Cerebellar cortex (tissue), 1 donor: ENCODE results near the gene TK1.
"Not testable (repeated sequence)": the region's sequence is repeated elsewhere in the genome, so short reads cannot be mapped to it uniquely, and the experiment has no call there.

Experiments
- DNase-seq: peaks from one replicate; pipeline ENCODE4 v3.0.0-alpha.2; 2015; ENCODE audit warnings: low spot score

The TK1 gene, protein sequence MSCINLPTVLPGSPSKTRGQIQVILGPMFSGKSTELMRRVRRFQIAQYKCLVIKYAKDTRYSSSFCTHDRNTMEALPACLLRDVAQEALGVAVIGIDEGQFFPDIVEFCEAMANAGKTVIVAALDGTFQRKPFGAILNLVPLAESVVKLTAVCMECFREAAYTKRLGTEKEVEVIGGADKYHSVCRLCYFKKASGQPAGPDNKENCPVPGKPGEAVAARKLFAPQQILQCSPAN

DNA sequence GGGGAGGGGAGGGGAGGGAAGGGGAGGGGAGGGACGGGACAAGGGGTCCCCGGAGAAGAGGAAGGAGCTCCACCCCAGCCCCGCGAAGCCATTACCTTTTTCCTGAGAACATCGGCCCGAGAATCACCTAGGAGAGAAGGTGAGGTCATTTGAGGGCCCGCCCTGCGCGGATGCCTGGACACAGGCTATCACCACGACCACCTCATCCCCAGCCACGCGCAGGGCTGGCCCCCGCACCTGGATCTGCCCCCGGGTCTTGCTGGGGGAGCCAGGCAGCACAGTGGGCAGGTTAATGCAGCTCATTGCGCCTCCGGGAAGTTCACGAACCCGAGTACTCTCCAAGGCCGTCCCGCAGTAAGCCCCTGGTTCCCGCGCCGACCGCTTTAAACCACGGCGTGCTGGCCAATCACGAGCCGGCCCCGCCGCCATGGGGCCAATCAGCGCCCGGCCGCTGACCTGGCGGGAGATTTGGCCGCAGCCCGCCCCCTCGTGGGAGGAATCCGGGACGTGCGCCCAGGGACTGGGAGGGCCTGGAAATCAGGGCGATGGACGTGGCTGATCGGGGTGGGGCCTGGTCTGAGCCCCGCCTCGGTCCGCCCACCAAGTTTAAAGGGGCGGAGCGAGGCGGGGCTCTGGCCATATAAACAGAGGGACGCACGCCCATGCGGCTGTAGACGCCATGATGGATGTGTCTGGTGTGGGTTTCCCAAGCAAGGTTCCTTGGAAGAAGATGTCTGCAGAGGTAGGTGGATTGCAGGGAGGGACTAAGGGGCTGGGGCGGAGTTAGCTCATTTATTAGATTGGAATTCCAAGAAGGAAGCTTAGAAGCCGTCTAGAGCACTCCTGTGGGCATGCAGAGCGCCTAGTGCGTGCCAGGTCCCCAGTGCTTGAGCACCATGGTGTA is at the start of gene TK1, which contains the start of gene AFMID:
TK1 (minus strand) TSS at position 361 of the 904 bp plus-strand sequence; CDS start at position 303, 58 bp downstream.
AFMID (plus strand) TSS at position 671 of the 904 bp plus-strand sequence; CDS start at position 680, 9 bp downstream.
- peak; percentile 99 for DNase-seq

DNA sequence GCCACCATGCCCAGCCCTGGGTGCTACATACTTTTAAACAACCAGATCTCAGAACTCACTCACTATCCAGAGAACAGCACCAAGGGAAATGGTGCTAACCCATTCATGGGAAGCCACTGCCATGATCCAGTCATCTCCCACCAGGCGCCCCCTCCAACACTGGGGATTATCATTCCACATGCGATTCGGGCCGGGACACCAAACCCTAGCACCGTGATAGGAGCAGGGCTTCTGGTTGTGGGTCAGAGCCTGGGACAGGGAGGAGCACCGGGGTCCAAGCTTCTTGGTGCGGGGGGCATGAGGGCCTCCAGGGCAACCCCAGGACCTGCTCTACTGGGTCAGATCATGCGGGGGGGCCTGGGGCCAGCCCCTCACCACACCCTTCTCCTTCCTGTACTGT is 49.0 kb upstream of the TK1 start:
- DNase-seq, result no peak

DNA sequence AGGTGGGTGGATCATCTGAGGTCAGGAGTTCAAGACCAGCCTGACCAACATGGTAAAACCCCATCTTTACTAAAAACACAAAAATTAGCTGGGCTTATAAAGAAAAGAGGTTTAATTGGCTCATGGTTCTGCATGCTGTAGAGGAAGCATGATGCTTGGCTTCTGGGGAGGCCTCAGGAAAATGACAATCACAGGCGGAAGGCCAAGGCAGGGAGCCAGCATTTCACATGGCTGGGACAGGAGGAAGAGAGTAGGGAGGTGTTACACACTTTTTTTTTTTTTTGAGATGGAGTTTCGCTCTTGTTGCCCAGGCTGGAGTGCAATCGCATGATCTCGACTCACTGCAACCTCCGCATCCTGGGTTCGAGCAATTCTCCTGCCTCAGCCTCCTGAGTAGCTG is 48.2 kb upstream of the TK1 start:
- not testable (repeated sequence) for DNase-seq

DNA sequence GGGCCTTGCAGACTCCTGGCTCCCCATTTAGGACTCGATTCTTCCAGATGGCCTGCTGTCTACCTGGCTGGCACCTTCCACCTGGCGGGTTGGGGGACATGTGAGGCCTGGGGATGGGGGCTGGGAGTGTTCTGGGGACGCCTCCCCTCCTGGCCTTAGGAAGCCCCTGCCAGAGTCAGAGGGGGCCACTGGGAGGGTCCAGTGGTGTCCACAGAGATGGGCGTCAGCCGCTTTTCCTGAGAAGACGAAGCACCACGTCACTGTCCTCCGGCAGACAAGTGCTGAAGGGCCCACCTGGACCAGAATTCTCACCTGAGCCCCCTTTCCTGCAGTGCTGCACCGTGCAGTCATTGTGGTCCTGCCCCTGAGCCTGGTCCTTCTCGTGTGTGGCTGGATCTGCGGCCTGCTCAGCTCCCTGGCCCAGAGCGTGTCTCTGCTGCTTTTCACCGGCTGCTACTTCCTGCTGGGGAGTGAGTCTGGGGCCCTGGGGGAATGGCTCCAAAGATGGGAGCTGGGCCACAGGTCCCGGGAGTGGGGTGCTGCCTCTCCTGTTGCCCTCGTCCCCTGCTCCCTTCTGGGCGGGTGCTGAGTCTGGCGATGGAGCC is 47.5 kb upstream of the TK1 start:
- no peak for DNase-seq

DNA sequence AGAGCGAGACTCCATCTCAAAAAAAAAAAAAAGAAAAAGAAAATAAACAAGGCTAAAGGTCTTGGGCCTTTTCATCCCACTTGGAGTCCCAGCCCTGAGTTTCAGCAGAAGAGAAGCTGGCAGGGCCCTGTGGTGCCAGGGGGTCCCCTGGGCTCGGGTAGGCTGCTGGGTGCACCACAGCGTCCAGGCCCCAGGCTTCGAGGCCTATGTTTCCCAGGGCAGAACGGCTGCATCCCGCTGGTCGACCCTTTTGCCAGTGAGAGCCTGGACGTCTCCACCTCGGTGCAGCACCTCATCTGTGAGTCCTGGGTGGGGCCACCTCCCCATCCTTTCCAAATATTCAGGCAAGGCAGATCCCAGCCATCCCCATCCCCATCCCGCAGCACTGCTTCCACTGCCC is 46.8 kb upstream of the TK1 start:
- DNase-seq, result no peak

DNA sequence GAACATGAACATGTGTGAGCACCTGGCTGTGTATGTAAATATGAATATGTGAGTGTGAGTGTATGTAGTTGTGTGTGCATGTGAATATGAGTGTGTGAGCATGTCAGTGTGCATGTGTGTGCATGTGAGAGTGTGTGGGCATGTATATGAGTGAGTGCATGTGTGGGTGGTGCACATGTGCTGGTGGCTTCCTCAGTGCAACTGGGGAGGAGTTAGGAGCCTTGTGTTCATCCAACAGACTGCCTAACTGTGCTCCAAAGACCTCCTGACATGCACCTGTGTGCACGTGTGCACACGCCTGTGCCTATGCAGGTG is 46.0 kb upstream of the TK1 start:
- DNase-seq, result no peak

DNA sequence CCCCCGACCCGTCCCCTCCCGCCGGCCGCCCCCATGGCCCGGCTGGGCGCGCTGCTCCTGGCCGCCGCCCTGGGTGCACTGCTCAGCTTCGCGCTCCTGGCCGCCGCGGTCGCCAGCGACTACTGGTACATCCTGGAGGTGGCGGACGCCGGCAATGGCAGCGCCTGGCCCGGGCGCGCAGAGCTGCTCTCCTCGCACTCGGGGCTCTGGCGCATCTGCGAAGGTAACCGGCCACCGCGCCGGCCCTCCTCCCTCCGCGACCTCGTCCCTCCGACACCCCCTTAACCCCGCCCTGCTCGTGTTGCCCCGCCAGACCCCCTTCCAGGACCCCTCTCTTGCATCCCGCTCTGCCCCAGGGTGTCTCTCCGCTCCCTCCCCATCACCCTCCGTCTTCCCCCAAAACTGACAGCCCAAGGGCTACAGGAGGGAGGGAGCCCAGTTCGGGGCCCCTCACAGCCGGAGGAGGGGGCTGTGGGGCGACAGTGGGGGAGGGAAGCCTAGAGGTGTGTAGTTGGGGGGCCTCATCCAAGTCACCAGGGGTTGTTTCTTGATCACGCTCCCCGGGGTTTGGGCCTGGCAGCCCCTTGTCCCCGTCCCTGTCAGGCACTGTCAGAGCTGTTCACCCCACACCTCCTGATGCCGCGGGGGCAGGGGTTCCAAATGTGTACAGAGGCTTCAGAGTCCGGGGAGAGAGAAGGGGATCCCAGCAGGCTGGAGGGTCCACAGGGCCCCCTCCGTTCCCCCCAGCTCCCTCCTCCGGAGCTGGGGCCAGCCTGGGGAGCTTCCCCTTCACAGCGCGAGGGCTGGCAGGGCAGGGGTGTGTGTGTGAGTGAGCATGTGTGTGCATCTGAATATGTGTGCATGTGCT is 45.4 kb upstream of the TK1 start:
- DNase-seq, result no peak

DNA sequence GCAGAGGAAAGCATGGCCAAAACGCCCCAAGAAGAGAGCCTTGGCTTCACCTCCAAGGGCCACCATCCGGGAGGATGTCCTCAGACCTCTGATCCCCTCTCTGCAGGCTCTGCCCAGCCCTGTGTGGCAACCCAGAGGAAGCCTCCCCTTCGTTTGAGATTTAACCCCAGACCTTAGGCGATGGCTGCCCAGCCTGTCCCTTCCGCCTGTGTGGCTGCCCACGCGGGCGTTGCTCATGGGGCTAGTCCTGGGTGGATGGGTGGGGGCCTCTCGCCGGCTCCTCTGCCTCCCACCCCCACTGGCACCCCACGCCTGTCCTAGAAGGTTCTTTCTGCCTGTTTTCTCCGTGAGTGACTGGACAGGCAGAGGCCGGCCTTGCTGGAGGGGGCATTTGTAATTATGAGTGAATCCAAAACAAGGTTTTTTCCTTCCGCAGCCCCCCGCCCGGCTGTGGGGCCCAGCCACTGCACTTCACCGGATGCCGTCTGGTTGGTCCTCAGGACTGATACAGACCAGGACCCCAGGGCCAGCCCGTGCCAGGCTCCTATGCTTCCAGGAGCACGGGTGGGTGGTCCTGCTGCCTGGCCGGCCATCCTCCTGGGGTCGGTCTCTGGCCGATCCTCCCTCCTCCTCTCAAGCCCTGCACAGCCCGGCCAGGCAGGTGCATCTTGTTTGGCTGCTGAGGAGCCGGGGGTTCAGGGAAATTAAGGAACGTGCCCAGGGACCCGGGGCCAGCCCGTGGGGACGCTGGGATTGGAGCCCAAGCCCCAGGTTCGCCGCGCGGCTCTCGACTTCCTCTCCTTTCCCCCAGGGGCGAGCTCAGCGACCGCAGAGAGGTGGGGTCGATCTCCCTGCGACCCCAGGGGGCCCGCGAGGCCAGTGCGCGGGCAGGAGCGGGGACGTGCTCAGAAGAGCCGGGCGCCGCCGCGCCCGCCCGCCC is 44.4 kb upstream of the TK1 start, which contains the start of gene TMEM235:
TMEM235 (plus strand) TSS at position 636 of the 940 bp plus-strand sequence. CDS start 393 bp downstream, outside the sequence.
- DNase-seq, result no peak

DNA sequence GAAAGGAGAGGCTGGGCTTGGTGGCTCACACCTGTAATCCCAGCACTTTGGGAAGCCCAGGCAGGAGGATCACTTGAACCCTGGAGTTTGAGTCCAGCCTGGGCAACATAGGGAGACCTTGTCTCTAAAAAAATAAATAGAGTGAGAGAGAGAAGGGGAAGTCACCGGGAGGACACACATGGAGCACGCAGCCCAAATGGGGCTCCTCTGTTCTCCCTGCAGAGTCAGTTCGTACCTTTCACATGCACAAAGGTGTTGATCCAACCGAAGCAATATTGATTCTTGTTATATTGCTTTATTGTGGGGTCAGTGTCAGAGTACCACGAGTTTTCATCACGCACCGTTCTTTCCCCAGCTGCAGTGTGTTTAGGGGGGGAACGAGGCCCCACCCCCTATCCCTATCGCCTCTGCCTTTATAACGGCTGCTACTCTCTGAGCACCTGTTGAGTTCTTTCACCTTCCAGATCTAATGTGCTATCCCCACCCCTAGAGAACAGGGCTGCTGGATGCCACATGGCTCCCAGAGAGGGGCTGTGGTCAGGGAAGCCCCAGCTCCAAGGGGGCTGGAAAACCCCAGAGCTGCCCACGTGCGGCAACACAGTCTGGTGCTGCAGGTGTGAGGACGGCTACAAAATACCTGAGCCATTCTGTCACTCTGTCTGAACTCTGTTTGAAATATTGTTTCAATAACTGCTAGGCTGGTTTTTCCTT is 43.6 kb upstream of the TK1 start:
- no peak for DNase-seq

DNA sequence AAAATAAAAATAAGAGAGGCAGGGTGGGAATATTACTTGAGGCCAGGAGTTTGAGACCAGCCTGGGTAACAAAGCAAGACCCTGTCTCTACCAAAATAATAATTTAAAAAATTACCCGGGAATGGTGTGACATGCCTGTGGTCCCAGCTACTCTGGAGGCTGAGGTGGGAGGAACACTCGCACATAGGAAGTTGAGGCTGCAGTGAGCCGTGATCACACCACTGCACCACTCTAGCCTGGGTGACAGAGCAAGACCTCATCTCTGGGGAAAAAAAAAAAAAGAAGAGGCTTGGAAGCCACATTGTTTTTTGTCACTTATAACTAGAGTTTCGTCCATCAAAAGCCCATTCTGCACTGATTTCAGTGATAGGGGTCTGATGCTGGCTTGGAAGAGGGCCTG is 41.3 kb upstream of the TK1 start:
- no peak for DNase-seq

DNA sequence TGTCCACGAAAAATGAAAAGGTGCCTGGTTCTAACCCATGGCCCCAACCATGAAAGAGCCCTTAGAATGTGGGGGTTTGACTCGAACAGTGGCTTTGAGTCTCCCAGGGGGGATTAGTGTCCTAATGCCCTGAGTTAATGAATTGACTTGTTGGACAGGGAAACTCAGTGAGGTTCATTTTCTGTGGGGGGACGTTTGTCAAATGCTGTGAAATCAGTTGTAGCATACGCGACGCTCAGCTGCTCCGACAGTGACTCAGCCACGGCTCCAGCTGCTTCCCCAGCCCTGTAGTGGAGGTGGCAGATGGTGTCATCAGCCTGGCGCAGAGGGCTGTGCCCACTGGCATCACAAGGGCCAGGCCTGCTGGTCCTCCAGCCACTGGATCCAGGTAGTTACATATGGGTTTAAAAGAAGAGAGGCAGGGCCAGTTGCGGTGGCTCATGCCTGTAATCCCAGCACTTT is 40.6 kb upstream of the TK1 start:
- DNase-seq, result no peak

DNA sequence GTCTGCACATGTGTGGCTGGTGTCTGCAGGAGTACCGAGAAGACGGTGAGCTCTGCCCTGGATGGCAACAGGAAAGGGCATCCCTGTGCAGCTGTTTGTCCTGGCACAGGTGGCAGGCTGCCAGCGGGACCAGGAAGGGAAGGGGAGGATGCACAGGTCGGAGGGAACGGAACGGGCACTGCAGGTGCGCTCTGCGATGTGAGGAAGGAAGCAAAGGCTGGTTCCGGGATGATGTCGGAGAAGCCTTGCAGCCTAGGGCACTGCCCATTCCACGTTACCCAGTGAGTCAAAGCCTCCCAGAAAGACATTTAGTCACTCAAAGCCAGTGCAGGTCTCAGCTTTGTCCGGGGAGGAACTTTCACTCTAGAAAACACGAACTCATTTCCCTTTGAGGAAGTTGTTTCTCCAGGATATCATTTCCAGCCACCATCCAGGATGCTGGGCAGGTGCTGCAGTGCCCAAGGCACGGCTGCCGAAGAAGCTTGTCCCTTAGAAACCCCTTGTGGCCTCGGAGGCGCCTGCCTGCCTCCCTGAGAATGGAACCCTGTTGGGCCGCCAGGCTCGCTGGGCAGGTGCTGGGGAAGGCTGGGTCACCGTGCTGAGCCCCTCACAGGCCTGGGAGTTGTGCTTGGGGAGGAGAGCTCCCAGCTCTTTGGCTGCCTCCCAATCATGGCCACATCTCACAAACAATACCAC is 40.1 kb upstream of the TK1 start:
- DNase-seq, result no peak

DNA sequence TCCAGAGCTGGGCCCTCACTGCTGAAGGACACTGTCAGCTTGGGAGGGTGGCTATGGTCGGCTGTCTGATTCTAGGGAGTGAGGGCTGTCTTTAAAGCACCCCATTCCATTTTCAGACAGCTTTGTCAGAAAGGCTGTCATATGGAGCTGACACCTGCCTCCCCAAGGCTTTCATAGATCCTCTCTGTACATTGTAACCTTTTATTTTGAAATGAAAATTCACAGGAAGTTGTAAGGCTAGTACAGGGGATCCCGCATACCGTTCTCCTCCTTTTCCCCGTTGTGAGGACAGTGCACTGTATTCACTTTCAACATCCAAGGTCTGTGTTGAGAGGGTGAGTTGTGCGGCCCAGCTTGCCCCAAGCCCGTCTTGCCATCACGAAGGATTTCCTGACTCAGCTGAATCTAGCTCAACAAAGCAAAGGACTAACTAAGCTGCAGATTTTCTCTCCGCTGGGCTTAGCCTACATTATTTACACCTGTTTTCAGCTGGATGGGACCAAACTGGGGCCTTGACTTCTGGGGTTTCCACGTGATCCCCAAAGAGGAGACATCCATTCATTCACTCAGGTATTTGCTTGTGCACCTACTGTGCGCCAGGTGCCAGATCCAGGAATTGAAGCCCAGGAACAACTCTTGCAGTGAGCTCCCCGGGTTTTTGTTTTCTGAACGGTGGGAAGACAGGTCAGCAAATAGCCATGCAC is 39.4 kb upstream of the TK1 start:
- DNase-seq, result peak; percentile 37

DNA sequence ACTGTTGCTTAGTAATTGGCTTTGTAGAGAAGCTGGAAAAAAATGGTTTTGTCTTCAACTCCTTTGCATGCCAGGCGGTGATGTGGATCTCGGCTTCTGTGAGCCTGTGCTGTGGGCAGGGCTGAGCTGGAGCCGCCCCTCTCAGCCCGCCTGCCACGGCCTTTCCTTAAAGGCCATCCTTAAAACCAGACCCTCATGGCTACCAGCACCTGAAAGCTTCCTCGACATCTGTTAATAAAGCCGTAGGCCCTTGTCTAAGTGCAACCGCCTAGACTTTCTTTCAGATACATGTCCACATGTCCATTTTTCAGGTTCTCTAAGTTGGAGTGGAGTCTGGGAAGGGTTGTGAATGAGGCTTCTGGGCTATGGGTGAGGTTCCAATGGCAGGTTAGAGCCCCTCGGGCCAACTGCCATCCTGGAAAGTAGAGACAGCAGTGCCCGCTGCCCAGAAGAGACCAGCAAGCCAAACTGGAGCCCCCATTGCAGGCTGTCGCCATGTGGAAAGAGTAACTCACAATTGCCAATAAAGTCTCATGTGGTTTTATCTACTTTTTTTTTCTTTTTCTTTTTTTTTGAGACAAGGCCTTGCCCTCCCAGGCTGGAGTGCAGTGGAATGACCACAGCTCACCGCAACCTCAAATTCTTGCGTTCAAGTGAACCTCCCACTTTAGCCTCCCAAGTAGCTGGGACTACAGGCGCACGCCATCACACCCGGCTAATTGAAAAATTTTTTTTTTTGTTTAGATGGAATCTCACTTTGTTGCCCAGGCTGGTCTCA is 38.4 kb upstream of the TK1 start:
- DNase-seq, result no peak

DNA sequence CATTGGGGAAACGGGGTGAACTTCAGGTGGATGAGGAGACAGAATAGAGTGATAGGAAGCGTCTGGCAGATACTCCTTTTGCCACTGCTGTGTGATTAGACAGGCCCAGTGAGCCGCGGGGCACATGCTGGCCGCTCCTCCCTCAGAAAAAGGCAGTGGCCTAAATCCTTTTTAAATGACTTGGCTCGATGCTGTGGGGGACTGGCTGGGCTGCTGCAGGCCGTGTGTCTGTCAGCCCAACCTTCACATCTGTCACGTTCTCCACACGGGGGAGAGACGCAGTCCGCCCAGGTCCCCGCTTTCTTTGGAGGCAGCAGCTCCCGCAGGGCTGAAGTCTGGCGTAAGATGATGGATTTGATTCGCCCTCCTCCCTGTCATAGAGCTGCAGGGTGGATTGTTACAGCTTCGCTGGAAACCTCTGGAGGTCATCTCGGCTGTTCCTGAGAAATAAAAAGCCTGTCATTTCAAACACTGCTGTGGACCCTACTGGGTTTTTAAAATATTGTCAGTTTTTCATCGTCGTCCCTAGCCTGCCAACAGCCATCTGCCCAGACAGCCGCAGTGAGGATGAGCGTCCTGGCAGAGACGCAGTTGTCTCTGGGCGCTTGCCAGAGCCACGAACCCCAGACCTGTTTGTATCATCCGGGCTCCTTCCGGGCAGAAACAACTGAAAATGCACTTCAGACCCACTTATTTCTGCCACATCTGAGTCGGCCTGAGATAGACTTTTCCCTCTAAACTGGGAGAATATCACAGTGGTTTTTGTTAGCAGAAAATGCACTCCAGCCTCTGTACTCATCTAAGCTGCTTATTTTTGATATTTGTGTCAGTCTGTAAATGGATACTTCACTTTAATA is 37.6 kb upstream of the TK1 start:
- peak; percentile 80 for DNase-seq

DNA sequence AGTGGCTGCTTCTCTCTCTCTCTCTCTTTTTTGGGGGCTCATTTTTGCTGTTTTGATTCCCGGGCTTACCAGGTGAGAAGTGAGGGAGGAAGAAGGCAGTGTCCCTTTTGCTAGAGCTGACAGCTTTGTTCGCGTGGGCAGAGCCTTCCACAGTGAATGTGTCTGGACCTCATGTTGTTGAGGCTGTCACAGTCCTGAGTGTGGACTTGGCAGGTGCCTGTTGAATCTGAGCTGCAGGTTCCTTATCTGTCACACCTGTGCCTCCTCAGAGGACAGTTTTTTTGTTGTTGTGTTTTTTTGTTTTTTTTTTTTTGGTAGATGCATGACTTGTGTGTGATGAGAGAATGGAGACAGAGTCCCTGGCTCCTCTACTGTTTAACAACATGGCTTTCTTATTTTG is 36.9 kb upstream of the TK1 start:
- no peak for DNase-seq

DNA sequence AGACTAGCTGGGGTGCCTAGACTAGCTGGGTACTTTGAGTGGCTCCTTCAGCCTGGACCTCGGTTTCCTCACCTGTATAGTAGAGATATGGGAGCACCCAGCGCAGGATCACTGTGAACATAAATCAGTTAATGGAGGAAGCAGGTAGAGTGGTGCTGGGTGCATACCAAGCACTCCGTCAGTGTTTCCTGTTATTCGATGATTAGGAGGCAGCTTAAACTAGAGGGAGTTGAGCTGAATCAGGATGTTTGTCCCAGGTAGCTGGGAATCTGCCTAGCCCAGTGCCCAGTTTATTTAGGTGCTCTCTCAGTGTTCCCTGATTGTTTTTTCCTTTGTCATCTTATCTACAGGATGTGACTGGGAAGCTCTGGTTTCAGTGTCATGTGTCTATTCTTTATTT is 36.2 kb upstream of the TK1 start:
- no peak for DNase-seq
